Measurements from ENCODE around the gene JAKMIP1.

JAKMIP1 gene

GRCh38 chr4:6124386-6125102 is 75.8 kb downstream of the JAKMIP1 start:
- no peak overlapping the region for H3K4me3 ChIP-seq (ENCODE audit: low read depth, low read length)
- DNase-seq (ENCODE audit: low read depth) = no peak
- no peak for TF ChIP-seq CTCF (conservative IDR thresholded peaks at IDR 0.05; ENCODE audit: low read depth, low read length)

- no peak for TF ChIP-seq CTCF (conservative IDR thresholded peaks at IDR 0.05; ENCODE audit: low read depth, low read length)
- DNase-seq (ENCODE audit: low read depth) = no peak
- no peak overlapping the region for H3K4me3 ChIP-seq (ENCODE audit: low read depth, low read length)
Measured at GRCh38 chr4:6123976-6124375, 76.4 kb downstream of the JAKMIP1 start.

- no peak for TF ChIP-seq CTCF (conservative IDR thresholded peaks at IDR 0.05; ENCODE audit: low read depth, low read length)
Measured at GRCh38 chr4:6123541-6123940, 76.8 kb downstream of the JAKMIP1 start.

GRCh38 chr4:6123116-6123515 is 77.2 kb downstream of the JAKMIP1 start:
- no peak for TF ChIP-seq CTCF (conservative IDR thresholded peaks at IDR 0.05; ENCODE audit: low read depth, low read length)
- DNase-seq (ENCODE audit: low read depth) = no peak
- no peak overlapping the region for H3K4me3 ChIP-seq (ENCODE audit: low read depth, low read length)

More at GRCh38 chr4:6123541-6123940, 76.8 kb downstream of the JAKMIP1 start:
- H3K4me3 ChIP-seq (ENCODE audit: low read depth, low read length) = no peak overlapping the region
- no peak for DNase-seq (ENCODE audit: low read depth)

GRCh38 chr4:6122496-6122895 is 77.9 kb downstream of the JAKMIP1 start:
- TF ChIP-seq CTCF (conservative IDR thresholded peaks at IDR 0.05; ENCODE audit: low read depth, low read length) = no peak
- DNase-seq (ENCODE audit: low read depth) = no peak
- no peak overlapping the region for H3K4me3 ChIP-seq (ENCODE audit: low read depth, low read length)

GRCh38 chr4:6121941-6122340 is 78.4 kb downstream of the JAKMIP1 start:
- no peak for TF ChIP-seq CTCF (conservative IDR thresholded peaks at IDR 0.05; ENCODE audit: low read depth, low read length)
- no peak for DNase-seq (ENCODE audit: low read depth)
- H3K4me3 ChIP-seq (ENCODE audit: low read depth, low read length) = no peak overlapping the region

- no peak for TF ChIP-seq CTCF (conservative IDR thresholded peaks at IDR 0.05; ENCODE audit: low read depth, low read length)
- DNase-seq (ENCODE audit: low read depth) = no peak
- H3K4me3 ChIP-seq (ENCODE audit: low read depth, low read length) = no peak overlapping the region
Measured at GRCh38 chr4:6121276-6121850, 79.0 kb downstream of the JAKMIP1 start.

Data from choroid plexus epithelial cell (primary cell).